HCT116 (cell line): ENCODE measurements around the gene CENPV. TPM values are rescaled to one million over a fixed set of nuclear protein-coding genes. Genes with fewer than 3 reads are reported as not detected.

Experiments
- ATAC-seq: fragments of 200-7000 bp; cut with Tn5 transposase; 2 replicates; pipeline ENCODE4 v1.9.1; 2020; ENCODE audit warnings: mild to moderate bottlenecking, moderate library complexity
- BruUV-seq: library from RNA; stranded (reverse); fragments of 400-500 nt; replicated peaks from 2 replicates; lab custom pipeline; 2021; lab: Mats Ljungman, UMichigan
- CTCF ChIA-PET: fragments of 300-600 bp; sonication (Branson Sonifier 250); formaldehyde crosslinking; loops from one replicate; lab custom pipeline; 2021; ENCODE audit warnings: antibody characterized with exemption; lab: Charles Lee
- POLR2A ChIA-PET: fragments of 300-600, 350-600 bp; sonication (Branson Sonifier 250); formaldehyde crosslinking; loops from one replicate; lab custom pipeline; 2021; ENCODE audit warnings: antibody characterized with exemption; lab: Charles Lee
- RAD21 ChIA-PET, 2 experiments: fragments of 300-600 bp; sonication (Branson Sonifier 250); formaldehyde crosslinking; loops; one replicate each; lab custom pipeline; 2023; ENCODE audit warnings: low total read pairs in 2 of 2; ENCODE audit not compliant: uncharacterized antibody in 2 of 2, unreplicated experiment in 2 of 2, low non-redundant PET in 1 of 2; lab: Charles Lee
- DNase-seq: peaks from one replicate; pipeline ENCODE4 v3.0.0-alpha.2; 2010; ENCODE audit warnings: low read depth, low spot score
- H2AFZ ChIP-seq: fragments of 200-600 bp; shearing (Covaris generic), sonication (generic); 2 replicates; pipeline ENCODE4 v1.6.1; 2017; ENCODE audit warnings: low read depth, mixed run types, mixed read lengths, antibody characterized with exemption, low read length; ENCODE audit not compliant: poor library complexity, severe bottlenecking
- H3K27ac ChIP-seq: 2 replicates; pipeline ENCODE4 v1.5.1; 2012; ENCODE audit warnings: low read depth, low read length
- H3K27me3 ChIP-seq: fragments of 200-600 bp; sonication (generic); 2 replicates; pipeline ENCODE4 v1.6.1; 2016; ENCODE audit warnings: mixed run types, low read length, mixed read lengths; ENCODE audit not compliant: insufficient read depth
- H3K36me3 ChIP-seq, 2 experiments: fragments of 200-500 bp in 1 of 2; fragments of 200-600 bp in 1 of 2; sonication (Bioruptor generic) in 1 of 2; sonication (generic) in 1 of 2; 2 replicates each; pipeline versions ENCODE4 v1.5.1 to v1.6.1; 2014 to 2016; ENCODE audit warnings: low read length in 2 of 2, inconsistent platforms in 1 of 2, mixed read lengths in 1 of 2, mixed run types in 1 of 2; ENCODE audit not compliant: insufficient read depth in 2 of 2, control insufficient read depth in 1 of 2
- H3K4me1 ChIP-seq, 2 experiments: fragments of 200-600 bp in 1 of 2; sonication (generic) in 1 of 2; 2 replicates each; pipeline versions ENCODE4 v1.5.1 to v1.6.1; 2012 to 2017; ENCODE audit warnings: low read length in 2 of 2, inconsistent platforms in 1 of 2, mild to moderate bottlenecking in 1 of 2, mixed read lengths in 1 of 2, mixed run types in 1 of 2, moderate library complexity in 1 of 2; ENCODE audit not compliant: insufficient read depth in 2 of 2, control insufficient read depth in 1 of 2
- H3K4me2 ChIP-seq: fragments of 200-600 bp; sonication (generic); 2 replicates; pipeline ENCODE4 v1.6.1; 2017; ENCODE audit warnings: mixed run types, low read length, mixed read lengths
- H3K4me3 ChIP-seq, 2 experiments: fragments of 200-600 bp in 1 of 2; sonication (generic) in 1 of 2; replicated peaks in 1 of 2; 2 replicates each; pipeline ENCODE4 v1.5.1; 2011 to 2016; ENCODE audit warnings: low read length in 2 of 2, control low read depth in 1 of 2, low read depth in 1 of 2, mild to moderate bottlenecking in 1 of 2, mixed read lengths in 1 of 2, mixed run types in 1 of 2
- H3K79me2 ChIP-seq: fragments of 200-600 bp; sonication (generic); 2 replicates; pipeline ENCODE4 v1.6.1; 2017; ENCODE audit warnings: mild to moderate bottlenecking, mixed run types, low read length, moderate library complexity, mixed read lengths; ENCODE audit not compliant: insufficient read depth
- H3K9ac ChIP-seq: fragments of 200-600 bp; sonication (generic); 2 replicates; pipeline ENCODE4 v1.6.1; 2016; ENCODE audit warnings: low read length, mixed read lengths
- H3K9me2 ChIP-seq: fragments of 200-600 bp; sonication (generic), shearing (Covaris generic); 2 replicates; pipeline ENCODE4 v1.6.1; 2017; ENCODE audit warnings: mixed run types, mild to moderate bottlenecking, moderate library complexity; ENCODE audit not compliant: insufficient read depth
- H3K9me3 ChIP-seq, 2 experiments: fragments of 200-500 bp in 1 of 2; fragments of 200-600 bp in 1 of 2; sonication (Bioruptor generic) in 1 of 2; sonication (generic) in 1 of 2; 2 replicates each; pipeline ENCODE4 v1.6.1; 2014 to 2017; ENCODE audit warnings: low read length in 2 of 2, mixed read lengths in 2 of 2, inconsistent platforms in 1 of 2, low read depth in 1 of 2, mild to moderate bottlenecking in 1 of 2, mixed run types in 1 of 2, moderate library complexity in 1 of 2; ENCODE audit not compliant: control insufficient read depth in 1 of 2, insufficient read depth in 1 of 2
- H4K20me1 ChIP-seq: fragments of 200-600 bp; sonication (generic), shearing (Covaris generic); 2 replicates; pipeline ENCODE4 v1.6.1; 2017; ENCODE audit warnings: mixed run types, mild to moderate bottlenecking, moderate library complexity; ENCODE audit not compliant: insufficient read depth
- CBX3 ChIP-seq: IDR thresholded peaks from 2 replicates; pipeline ENCODE4 v1.6.1; 2012; ENCODE audit warnings: low read depth
- CTCF ChIP-seq, 3 experiments: fragments of 200-600 bp in 1 of 3; sonication (generic) in 1 of 3; IDR thresholded peaks in 2 of 3; conservative IDR thresholded peaks in 1 of 3; 2 replicates each; pipeline ENCODE4 v1.5.1; 2012 to 2017; ENCODE audit warnings: low read depth in 2 of 3, low read length in 2 of 3, antibody characterized with exemption in 1 of 3, borderline replicate concordance in 1 of 3, control low read depth in 1 of 3, mild to moderate bottlenecking in 1 of 3, mixed read lengths in 1 of 3, mixed run types in 1 of 3, moderate library complexity in 1 of 3; ENCODE audit not compliant: insufficient read depth in 1 of 3
- EGR1 ChIP-seq: IDR thresholded peaks from 2 replicates; pipeline ENCODE4 v1.6.1; 2012; ENCODE audit warnings: low read depth
- ELF1 ChIP-seq: IDR thresholded peaks from 2 replicates; pipeline ENCODE4 v1.6.1; 2012; ENCODE audit warnings: low read depth, borderline replicate concordance
- EZH2phosphoT487 ChIP-seq: fragments of 200-600 bp; IDR thresholded peaks from 2 replicates; pipeline ENCODE4 v1.6.1; 2018; ENCODE audit warnings: antibody characterized with exemption, borderline replicate concordance
- JUND ChIP-seq: IDR thresholded peaks from 2 replicates; pipeline ENCODE4 v1.6.1; 2012
- MAX ChIP-seq: IDR thresholded peaks from 2 replicates; pipeline ENCODE4 v1.6.1; 2012
- POLR2AphosphoS5 ChIP-seq: IDR thresholded peaks from 2 replicates; pipeline ENCODE4 v1.6.1; 2011; ENCODE audit warnings: mild to moderate bottlenecking, low read depth, low read length, moderate library complexity
- RAD21 ChIP-seq: IDR thresholded peaks from 2 replicates; pipeline ENCODE4 v1.6.1; 2012; ENCODE audit warnings: low read depth, mild to moderate bottlenecking
- SIN3A ChIP-seq: IDR thresholded peaks from 2 replicates; pipeline ENCODE4 v1.6.1; 2012; ENCODE audit warnings: low read depth
- SP1 ChIP-seq: IDR thresholded peaks from 2 replicates; pipeline ENCODE4 v1.6.1; 2012; ENCODE audit warnings: low read depth
- SRF ChIP-seq: IDR thresholded peaks from 2 replicates; pipeline ENCODE4 v1.6.1; 2012; ENCODE audit warnings: low read depth
- TCF7L2 ChIP-seq: IDR thresholded peaks from 2 replicates; pipeline ENCODE4 v1.7.0; 2011; ENCODE audit warnings: borderline replicate concordance, inconsistent platforms; ENCODE audit not compliant: insufficient read depth, insufficient read length; ENCODE audit errors: extremely low read depth
- YY1 ChIP-seq: IDR thresholded peaks from 2 replicates; pipeline ENCODE4 v1.6.1; 2011; ENCODE audit warnings: low read length, low read depth, moderate library complexity, mild to moderate bottlenecking; ENCODE audit not compliant: insufficient replicate concordance; ENCODE audit errors: extremely low read depth
- ZNF274 ChIP-seq: fragments of 200-500 bp; sonication (Bioruptor generic); IDR thresholded peaks from 2 replicates; pipeline ENCODE4 v1.6.1; 2014; ENCODE audit warnings: mild to moderate bottlenecking, low read depth, low read length, inconsistent platforms
- intact Hi-C: fragments of 100-400 bp; cut with micrococcal nuclease; formaldehyde crosslinking; loops from 2 replicates; pipeline ENCODE4 v1.10.0; 2022
- total RNA-seq: library from RNA; stranded (reverse); gene quantifications from one replicate; pipeline ENCODE4 v1.2.1, GENCODE V29; 2021; ENCODE audit not compliant: unreplicated experiment
- TF ChIP-seq, protein P1 (sequence below): IDR thresholded peaks from 2 replicates; pipeline ENCODE4 v1.6.1; 2012

The CENPV gene
- total RNA-seq, 1 experiment from 2014 or later: 84.7 TPM

DNA sequence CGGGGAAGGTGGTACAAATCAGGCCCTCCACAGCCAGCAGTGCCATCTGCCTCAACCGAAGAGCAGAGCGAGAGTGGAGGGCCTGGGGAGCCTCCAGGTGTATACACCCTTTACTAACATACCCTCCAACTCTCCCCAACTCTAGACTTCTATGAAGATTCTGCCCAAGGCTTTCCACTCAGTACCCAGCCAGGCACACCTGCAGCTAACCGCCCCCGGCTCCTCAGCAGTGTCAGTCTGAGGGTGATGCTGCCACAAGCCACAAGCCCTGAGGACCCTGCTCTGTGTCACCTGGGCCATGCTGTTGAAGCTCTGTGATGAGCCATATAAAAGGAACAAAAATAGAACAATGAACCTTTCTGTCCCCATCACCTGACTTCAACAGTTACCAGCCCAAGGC is 3.8 kb downstream of the CENPV start:
- ChIA-PET CTCF (no interaction called here), RAD21 (no interaction called here), POLR2A (interaction anchor here (1.4 kb wide), 1 partner anchor 31 kb away, joined by 4 read pairs; the partner anchor contains the start of gene UBB)
- Histone ChIP-seq H3K9me3 (no peaks in the 10 kb centered on the region), H3K27me3 (no peaks in the 10 kb centered on the region), H3K4me3 (no peak overlapping the region), H3K4me1 (peaks cover 11 to 18% of the 10 kb centered on the region in 2 experiments), H3K9me2 (no peaks in the 10 kb centered on the region), H3K4me2 (no peak overlapping the region), H3K27ac (no peak overlapping the region), H3K79me2 (peaks cover 39% of the 10 kb centered on the region), H2AFZ (no peak overlapping the region), H3K36me3 (peaks cover 13 to 19% of the 10 kb centered on the region in 2 experiments; a peak in 3 of 4 replicates), H3K9ac (no peak overlapping the region), H4K20me1 (peaks cover 4% of the 10 kb centered on the region; the same call in 1 of the 2 replicates)
- intact Hi-C loops: no loop called here
- no peak for ATAC-seq
- DNase-seq: no peak
- no TSS peak for BruUV-seq
- TF ChIP-seq RAD21 (no peak), JUND (no peak), YY1 (no peak), MAX (no peak), EZH2phosphoT487 (no peak), CBX3 (no peak), POLR2AphosphoS5 (no peak), SP1 (no peak), EGR1 (no peak)
- TF ChIP-seq, protein P1, sequence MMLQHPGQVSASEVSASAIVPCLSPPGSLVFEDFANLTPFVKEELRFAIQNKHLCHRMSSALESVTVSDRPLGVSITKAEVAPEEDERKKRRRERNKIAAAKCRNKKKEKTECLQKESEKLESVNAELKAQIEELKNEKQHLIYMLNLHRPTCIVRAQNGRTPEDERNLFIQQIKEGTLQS: no peak

DNA sequence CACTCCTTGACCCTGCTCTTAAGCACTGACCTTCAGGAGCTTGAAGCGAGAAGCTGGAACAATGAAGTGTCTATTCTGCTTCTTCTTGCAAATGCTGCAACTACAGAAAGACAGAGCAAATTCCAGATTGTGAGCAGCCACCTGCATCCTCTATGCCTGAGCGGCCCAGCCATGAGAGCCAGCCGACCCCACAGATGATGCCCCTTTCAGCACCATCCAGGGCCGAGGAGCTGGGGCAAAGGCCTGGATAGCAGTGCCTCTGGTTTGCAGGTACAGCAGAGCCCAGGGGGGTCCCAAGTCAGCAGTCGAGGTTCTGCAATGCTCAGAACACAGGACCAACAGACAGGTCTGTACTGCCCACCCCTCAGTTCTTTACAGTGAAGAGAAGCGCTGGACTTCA is 4.7 kb downstream of the CENPV start:
- H3K27me3 ChIP-seq: no peaks in the 10 kb centered on the region
- TF ChIP-seq CTCF (IDR thresholded peaks at IDR 0.05 in 2 of 3, conservative IDR thresholded peaks at IDR 0.05 in 1 of 3; ENCODE audit: borderline replicate concordance in 1 of 3, insufficient read depth in 1 of 3, low read depth in 2 of 3, low read length in 2 of 3) (no peak), RAD21 (no peak), SIN3A (no peak), SRF (no peak), TCF7L2 (no peak), ELF1 (no peak), JUND (no peak), POLR2AphosphoS5 (no peak), YY1 (no peak), EGR1 (no peak), ZNF274 (no peak)
- TF ChIP-seq, protein P1: no peak
- no TSS peak for BruUV-seq
- H4K20me1 ChIP-seq: peaks cover 4% of the 10 kb centered on the region; the same call in 1 of the 2 replicates
- H3K27ac ChIP-seq: no peak overlapping the region
- no peak for DNase-seq
- H3K36me3 ChIP-seq: peaks cover 13 to 19% of the 10 kb centered on the region in 2 experiments; a peak in 3 of 4 replicates
- ChIA-PET CTCF (no interaction called here), POLR2A (no interaction called here), RAD21 (no interaction called here)
- H3K9me2 ChIP-seq: no peaks in the 10 kb centered on the region
- peaks cover 9 to 14% of the 10 kb centered on the region in 2 experiments for H3K4me1 ChIP-seq
- peaks cover 39% of the 10 kb centered on the region for H3K79me2 ChIP-seq
- H3K4me3 ChIP-seq: no peak overlapping the region
- no peak for ATAC-seq
- H3K4me2 ChIP-seq: no peak overlapping the region
- no peak overlapping the region for H3K9ac ChIP-seq
- H2AFZ ChIP-seq: no peak overlapping the region
- intact Hi-C loops: no loop called here
- no peaks in the 10 kb centered on the region for H3K9me3 ChIP-seq
